Body of pancreas (tissue), 4 donors: ENCODE measurements around the gene VPS39. TPM values are rescaled to one million over a fixed set of nuclear protein-coding genes. Genes with fewer than 3 reads are reported as not detected.

ENCODE experiments used
- ATAC-seq: fragments of 150-250 bp; one replicate; pipeline ENCODE4 v1.9.1; 2016
- DNase-seq, 4 donors: peaks; one replicate each; pipeline ENCODE4 v3.0.0-alpha.2; 2019
- H3K27ac ChIP-seq, 4 donors: fragments of 200-600 bp; sonication (generic); 1 replicate in 3 of 4; 2 replicates in 1 of 4; pipeline versions ENCODE4 v1.5.1 to v1.6.1; 2016 to 2019; ENCODE audit warnings: mild to moderate bottlenecking in 1 of 4, mixed read lengths in 1 of 4, moderate library complexity in 1 of 4
- H3K27me3 ChIP-seq, 2 donors: fragments of 200-600 bp; sonication (generic); one replicate each; pipeline ENCODE4 v1.6.0; 2016; ENCODE audit warnings: mild to moderate bottlenecking in 1 of 2
- H3K36me3 ChIP-seq, 2 donors: fragments of 200-600 bp; sonication (generic); replicated peaks in 1 of 2; 2 replicates each; pipeline ENCODE4 v1.5.1; 2016; ENCODE audit warnings: low read depth in 2 of 2; ENCODE audit not compliant: insufficient read depth in 1 of 2
- H3K4me1 ChIP-seq: fragments of 200-600 bp; sonication (generic); one replicate; pipeline ENCODE4 v1.6.0; 2016
- H3K4me3 ChIP-seq, 2 donors: fragments of 200-600 bp; sonication (generic); 1 replicate in 1 of 2; 2 replicates in 1 of 2; pipeline ENCODE4 v1.5.1; 2016 to 2019
- H3K9me3 ChIP-seq, 3 donors: fragments of 200-600 bp; sonication (generic); 1 replicate in 2 of 3; 2 replicates in 1 of 3; pipeline ENCODE4 v1.5.1; 2016
- CTCF ChIP-seq, 7 experiments: fragments of 450-650 bp in 4 of 7; fragments of 200-600 bp in 3 of 7; sonication (generic) in 3 of 7; IDR thresholded peaks; one replicate each; pipeline ENCODE4 v1.5.1; 2016 to 2019; ENCODE audit warnings: antibody characterized with exemption in 7 of 7
- POLR2A ChIP-seq, 3 donors: fragments of 450-650 bp; IDR thresholded peaks; one replicate each; pipeline ENCODE4 v1.6.1; 2016; ENCODE audit warnings: antibody characterized with exemption in 3 of 3, mild to moderate bottlenecking in 2 of 3
- WGBS, 2 donors: methylation state at CpG; one replicate each; pipeline ENCODE4 v1.1.5; 2017; 5-methylcytosine and 5-hydroxymethylcytosine counted together
- intact Hi-C: fragments of 100-400 bp; cut with DNase I; formaldehyde crosslinking; loops from one replicate; pipeline ENCODE4 v1.15.1; 2023
- total RNA-seq, 2 donors: library from RNA; depleted of rRNA; stranded (reverse); fragments of >200 nt; gene quantifications; one replicate each; pipeline ENCODE4 v1.1.0, GENCODE V29; 2016

The VPS39 gene
- total RNA-seq, 2 donors from 2014 or later, result 48.5 to 133 TPM

GRCh38 chr15:42202653-42203052 is 5.5 kb downstream of the VPS39 start:
- ATAC-seq, result no peak
- Histone ChIP-seq H3K27me3 (no peaks in the 10 kb centered on the region), H3K27ac (no peak overlapping the region), H3K4me3 (no peak overlapping the region), H3K36me3 (peaks cover 0 to 2% of the 10 kb centered on the region in 2 donors), H3K4me1 (peaks cover 22% of the 10 kb centered on the region), H3K9me3 (no peaks in the 10 kb centered on the region)
- 44 to 50% methylated on average over 2 of the region's 2 CpGs for WGBS, 2 donors
- intact Hi-C loops, result no loop called here
- no peak for TF ChIP-seq POLR2A (IDR thresholded peaks at IDR 0.05)
- TF ChIP-seq CTCF (IDR thresholded peaks at IDR 0.05), result no peak
- DNase-seq, result no peak

GRCh38 chr15:42201801-42202200 is 6.3 kb downstream of the VPS39 start:
- 91 to 94% methylated on average over 1 of the region's 1 CpG for WGBS, 2 donors
- ATAC-seq (no peak), DNase-seq (no peak)
- peaks cover 0 to 2% of the 10 kb centered on the region in 2 donors for H3K36me3 ChIP-seq
- peaks cover 16% of the 10 kb centered on the region for H3K4me1 ChIP-seq
- no peak for TF ChIP-seq CTCF (IDR thresholded peaks at IDR 0.05)
- no peak for TF ChIP-seq POLR2A (IDR thresholded peaks at IDR 0.05)
- H3K27ac ChIP-seq, result no peak overlapping the region
- no peak overlapping the region for H3K4me3 ChIP-seq
- intact Hi-C loops, result no loop called here
- no peaks in the 10 kb centered on the region for H3K27me3 ChIP-seq
- no peaks in the 10 kb centered on the region for H3K9me3 ChIP-seq

- DNase-seq, result no peak
- 90 to 94% methylated on average over 5 of the region's 5 CpGs for WGBS, 2 donors
- ATAC-seq, result no peak
- Histone ChIP-seq H3K9me3 (no peaks in the 10 kb centered on the region), H3K4me3 (no peak overlapping the region), H3K4me1 (peaks cover 7% of the 10 kb centered on the region), H3K36me3 (peaks cover 0 to 2% of the 10 kb centered on the region in 2 donors), H3K27ac (no peak overlapping the region), H3K27me3 (no peaks in the 10 kb centered on the region)
- intact Hi-C loops, result no loop called here
- TF ChIP-seq CTCF (IDR thresholded peaks at IDR 0.05) (no peak), POLR2A (IDR thresholded peaks at IDR 0.05) (no peak)
These were observed 9.0 kb downstream of the VPS39 start for GRCh38 chr15:42199126-42199525.

GRCh38 chr15:42198516-42198915 is 9.6 kb downstream of the VPS39 start:
- no peak for DNase-seq
- no peak overlapping the region for H3K4me3 ChIP-seq
- 95 to 100% methylated on average over 1 of the region's 1 CpG for WGBS, 2 donors
- H3K36me3 ChIP-seq, result peaks cover 0 to 2% of the 10 kb centered on the region in 2 donors
- no peaks in the 10 kb centered on the region for H3K27me3 ChIP-seq
- no peak for TF ChIP-seq POLR2A (IDR thresholded peaks at IDR 0.05)
- no peak for TF ChIP-seq CTCF (IDR thresholded peaks at IDR 0.05)
- H3K4me1 ChIP-seq, result peaks cover 7% of the 10 kb centered on the region
- ATAC-seq, result no peak
- no peak overlapping the region for H3K27ac ChIP-seq
- H3K9me3 ChIP-seq, result no peaks in the 10 kb centered on the region
- intact Hi-C loops, result no loop called here

GRCh38 chr15:42194513-42194912 is 13.6 kb downstream of the VPS39 start:
- no peak for ATAC-seq
- 86 to 95% methylated on average over 5 of the region's 5 CpGs for WGBS, 2 donors
- intact Hi-C loops, result no loop called here

More at GRCh38 chr15:42194513-42194912, 13.6 kb downstream of the VPS39 start:
- TF ChIP-seq POLR2A (IDR thresholded peaks at IDR 0.05) (no peak), CTCF (IDR thresholded peaks at IDR 0.05) (no peak)
- peak in 2 of 4 donors; percentile 13 to 30 for DNase-seq
- Histone ChIP-seq H3K27ac (no peak overlapping the region), H3K4me3 (no peak overlapping the region), H3K4me1 (no peaks in the 10 kb centered on the region), H3K9me3 (no peaks in the 10 kb centered on the region), H3K27me3 (no peaks in the 10 kb centered on the region), H3K36me3 (peaks cover 0 to 8% of the 10 kb centered on the region in 2 donors)
